Gastroesophageal sphincter (tissue), 3 donors: ENCODE data around the gene MYH10.

Experiments used
- EP300 ChIP-seq: sonication (generic); formaldehyde crosslinking; IDR thresholded peaks from one replicate; pipeline ENCODE4 v1.6.1; 2017; ENCODE audit warnings: antibody characterized with exemption, mild to moderate bottlenecking
- POLR2A ChIP-seq, 2 donors: fragments of 450-650 bp; IDR thresholded peaks; one replicate each; pipeline ENCODE4 v1.6.1; 2017; ENCODE audit warnings: antibody characterized with exemption in 2 of 2, mild to moderate bottlenecking in 2 of 2, moderate library complexity in 1 of 2
- POLR2AphosphoS5 ChIP-seq: sonication (generic); formaldehyde crosslinking; IDR thresholded peaks from one replicate; pipeline ENCODE4 v1.6.1; 2017; ENCODE audit warnings: antibody characterized with exemption
- TF ChIP-seq, protein P1 (sequence below), 4 experiments: fragments of 200-600 bp in 2 of 4; fragments of 450-650 bp in 2 of 4; sonication (generic) in 1 of 4; IDR thresholded peaks; one replicate each; pipeline ENCODE4 v1.5.1; 2017 to 2019; ENCODE audit warnings: antibody characterized with exemption in 4 of 4, mild to moderate bottlenecking in 2 of 4, moderate library complexity in 2 of 4

DNA sequence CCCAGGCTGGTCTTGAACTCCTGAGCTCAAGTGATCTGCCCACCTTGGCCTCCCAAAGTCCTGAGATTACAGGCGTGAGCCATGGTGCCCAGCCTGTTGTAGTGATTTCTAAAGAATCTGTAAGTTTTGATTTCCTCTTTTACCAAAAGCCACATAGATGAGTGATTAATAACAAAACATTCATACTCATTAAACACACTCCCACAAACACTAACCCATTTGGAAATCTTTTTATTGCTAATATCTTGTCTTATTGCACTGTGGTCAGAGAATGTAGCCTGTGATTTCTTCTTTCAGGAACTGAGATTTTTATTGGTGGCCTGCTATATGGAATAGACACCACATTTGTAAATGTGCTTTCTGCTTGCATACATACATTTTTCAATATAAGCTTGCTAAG is 31.6 kb downstream of the MYH10 start:
- TF ChIP-seq EP300 (no peak), POLR2A (IDR thresholded peaks at IDR 0.05) (no peak), POLR2AphosphoS5 (no peak)
- TF ChIP-seq, protein P1, sequence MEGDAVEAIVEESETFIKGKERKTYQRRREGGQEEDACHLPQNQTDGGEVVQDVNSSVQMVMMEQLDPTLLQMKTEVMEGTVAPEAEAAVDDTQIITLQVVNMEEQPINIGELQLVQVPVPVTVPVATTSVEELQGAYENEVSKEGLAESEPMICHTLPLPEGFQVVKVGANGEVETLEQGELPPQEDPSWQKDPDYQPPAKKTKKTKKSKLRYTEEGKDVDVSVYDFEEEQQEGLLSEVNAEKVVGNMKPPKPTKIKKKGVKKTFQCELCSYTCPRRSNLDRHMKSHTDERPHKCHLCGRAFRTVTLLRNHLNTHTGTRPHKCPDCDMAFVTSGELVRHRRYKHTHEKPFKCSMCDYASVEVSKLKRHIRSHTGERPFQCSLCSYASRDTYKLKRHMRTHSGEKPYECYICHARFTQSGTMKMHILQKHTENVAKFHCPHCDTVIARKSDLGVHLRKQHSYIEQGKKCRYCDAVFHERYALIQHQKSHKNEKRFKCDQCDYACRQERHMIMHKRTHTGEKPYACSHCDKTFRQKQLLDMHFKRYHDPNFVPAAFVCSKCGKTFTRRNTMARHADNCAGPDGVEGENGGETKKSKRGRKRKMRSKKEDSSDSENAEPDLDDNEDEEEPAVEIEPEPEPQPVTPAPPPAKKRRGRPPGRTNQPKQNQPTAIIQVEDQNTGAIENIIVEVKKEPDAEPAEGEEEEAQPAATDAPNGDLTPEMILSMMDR (IDR thresholded peaks at IDR 0.05): no peak
